NCI-H748 treated with DMSO at 0.1 percent for 48 hours (cell line): ENCODE measurements around the gene BARHL2.

Source experiments
- DNase-seq: peaks from one replicate; lab custom pipeline; 2025; lab: John Stamatoyannopoulos, UW

Gene BARHL2

DNA sequence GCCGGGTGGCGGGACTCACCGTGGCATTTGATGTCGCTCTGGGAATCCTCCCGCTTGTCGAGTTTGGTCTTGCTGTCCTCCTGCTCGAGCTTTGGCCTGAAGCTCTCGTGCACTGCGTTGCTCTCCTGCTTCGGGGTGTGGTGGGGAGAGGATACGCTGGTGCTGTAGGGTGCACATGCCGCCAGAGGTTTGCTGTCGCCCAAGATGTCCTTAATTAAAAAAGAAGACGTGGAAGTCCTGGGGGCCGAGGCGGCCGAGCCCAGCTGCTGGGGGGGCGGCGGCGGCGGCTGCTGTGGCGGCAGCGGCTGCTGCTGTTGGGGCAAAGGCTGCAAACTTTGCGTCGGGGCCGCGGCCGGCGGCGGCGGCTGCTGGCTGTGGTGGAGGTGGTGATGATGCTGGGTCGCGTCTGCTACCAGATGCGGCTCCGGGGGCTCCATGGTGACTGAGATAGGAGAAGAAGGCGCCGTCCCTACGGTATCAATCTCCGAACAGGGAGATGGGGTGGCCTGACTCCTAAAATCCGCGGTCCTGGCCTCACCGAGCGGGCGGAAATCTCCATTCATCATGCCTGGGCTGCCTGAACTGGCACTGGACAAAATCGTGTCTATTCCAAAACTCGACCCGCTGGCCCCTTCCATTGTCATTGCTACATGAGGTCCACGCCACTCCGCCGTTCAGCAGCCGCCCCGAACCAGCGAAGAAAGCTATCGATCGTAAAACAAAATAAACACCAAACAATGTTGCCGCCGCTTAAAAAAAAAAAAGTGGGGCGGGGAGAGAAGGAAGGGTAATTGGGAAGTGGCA lies at the start of gene BARHL2:
Gene BARHL2 (minus strand): TSS at position 751 of the 804 bp plus-strand sequence. CDS start 107 bp downstream, at position 644.
- DNase-seq, result no peak

DNA sequence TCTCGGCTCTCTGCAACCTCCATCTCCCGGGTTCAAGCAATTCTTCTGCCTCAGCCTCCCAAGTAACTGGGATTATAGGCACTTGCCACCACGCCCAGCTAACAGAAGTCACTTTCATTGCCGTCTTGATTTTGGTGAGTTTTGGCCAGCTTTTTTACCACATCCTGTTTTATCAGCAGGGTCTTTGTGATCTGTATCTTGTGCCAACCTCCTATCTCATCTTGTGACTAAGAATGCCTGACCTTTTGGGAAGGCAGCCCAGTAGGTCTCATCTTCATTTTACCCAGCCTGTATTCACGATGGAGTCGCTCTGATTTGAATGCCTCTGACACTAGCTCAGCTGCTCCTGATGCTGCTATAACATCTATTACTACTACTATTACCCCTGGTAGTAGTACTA lies 46.8 kb upstream of the BARHL2 start:
- no peak for DNase-seq

DNA sequence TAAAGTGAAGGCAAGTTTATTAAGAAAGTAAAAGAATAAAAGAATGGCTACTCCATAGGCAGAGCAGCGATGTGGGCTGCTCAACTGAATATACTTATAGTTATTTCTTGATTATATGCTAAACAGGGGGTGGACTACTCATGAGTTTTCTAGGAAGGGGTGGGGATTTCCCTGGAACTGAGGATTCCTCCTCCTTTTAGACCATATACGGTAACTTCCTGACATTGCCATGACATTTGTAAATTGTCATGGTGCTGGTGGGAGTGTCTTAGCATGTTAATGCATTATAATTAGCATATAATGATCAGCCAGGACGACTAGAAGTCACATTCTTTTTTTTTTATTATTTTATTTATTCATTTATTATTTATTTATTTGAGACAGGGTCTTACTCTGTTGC lies 46.4 kb upstream of the BARHL2 start:
- no peak for DNase-seq

DNA sequence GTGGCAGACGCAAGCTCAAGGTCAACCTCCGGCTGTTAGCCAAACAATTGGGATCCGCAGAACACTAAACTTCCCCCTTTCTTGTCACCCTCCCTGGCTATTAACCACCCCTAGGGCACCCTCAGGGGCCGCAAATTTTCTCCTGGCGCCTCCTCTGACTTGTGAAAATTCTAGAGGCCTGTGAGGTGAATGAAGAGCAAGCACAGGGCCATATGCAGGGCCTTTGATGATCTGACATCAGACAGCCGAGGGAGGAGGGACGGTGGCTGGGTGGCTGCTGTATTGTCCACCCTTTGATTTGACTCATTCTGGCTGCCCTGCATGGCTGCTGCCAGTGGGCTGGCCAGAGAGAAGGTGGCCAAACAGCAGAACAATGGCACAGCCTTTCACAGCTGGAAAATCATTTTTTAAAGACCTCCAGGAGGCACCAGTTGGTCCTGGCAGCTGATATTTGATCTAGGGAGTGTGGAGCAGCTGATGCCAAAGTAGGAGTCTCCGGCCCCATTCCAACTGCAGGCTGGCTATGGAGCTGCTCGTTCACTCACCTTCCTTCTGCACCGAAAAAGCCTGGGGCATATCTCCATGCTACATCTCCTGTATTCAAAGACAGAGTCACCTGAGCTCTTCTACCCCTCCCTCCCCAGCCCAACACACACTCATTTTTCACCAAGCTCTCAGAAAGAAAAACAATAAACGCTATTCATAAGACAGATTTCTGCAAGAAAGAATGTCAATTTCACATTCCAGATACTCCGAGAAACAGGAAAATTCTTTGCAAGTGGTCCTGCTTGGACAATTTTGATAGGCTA lies 44.9 kb upstream of the BARHL2 start:
- DNase-seq, result no peak

DNA sequence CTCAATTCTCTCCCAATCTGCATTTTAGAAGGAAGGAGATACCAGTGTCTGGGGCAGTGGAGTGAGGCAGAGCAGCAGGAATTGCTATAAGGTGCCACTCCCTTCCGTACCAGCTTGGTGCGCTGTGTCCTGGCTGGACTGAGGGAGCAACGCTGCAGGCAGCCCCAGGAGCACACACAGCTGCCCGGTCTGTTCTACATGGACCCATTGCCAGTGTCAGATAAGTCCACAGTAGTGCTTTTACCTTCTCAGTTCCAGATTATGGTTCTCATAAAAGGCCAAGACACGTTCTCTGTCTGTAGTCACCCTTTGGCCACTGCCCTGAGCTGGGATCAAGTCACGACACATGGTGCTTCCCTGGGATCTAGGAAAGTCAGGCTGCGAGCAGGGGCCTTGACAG lies 44.1 kb upstream of the BARHL2 start:
- DNase-seq, result no peak

DNA sequence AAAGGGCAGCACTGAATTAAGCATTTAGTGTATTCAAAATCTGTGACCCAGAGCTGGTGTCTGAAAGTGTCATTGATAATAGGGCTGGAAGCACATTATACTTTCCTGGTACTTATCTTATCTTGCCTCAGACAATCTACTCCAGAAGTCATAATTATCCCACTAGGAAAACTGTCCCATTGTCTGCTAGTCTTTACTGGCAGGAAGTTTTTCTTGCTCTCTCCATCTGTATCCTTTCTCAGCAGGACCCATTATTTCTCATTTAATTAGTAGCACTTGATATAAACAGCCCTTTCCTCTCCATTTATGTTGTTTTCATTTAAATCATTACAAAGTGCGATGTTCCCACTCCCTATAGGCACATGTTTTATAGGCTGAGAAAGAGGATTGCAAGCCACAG lies 36.5 kb upstream of the BARHL2 start:
- peak; percentile 43 for DNase-seq

DNA sequence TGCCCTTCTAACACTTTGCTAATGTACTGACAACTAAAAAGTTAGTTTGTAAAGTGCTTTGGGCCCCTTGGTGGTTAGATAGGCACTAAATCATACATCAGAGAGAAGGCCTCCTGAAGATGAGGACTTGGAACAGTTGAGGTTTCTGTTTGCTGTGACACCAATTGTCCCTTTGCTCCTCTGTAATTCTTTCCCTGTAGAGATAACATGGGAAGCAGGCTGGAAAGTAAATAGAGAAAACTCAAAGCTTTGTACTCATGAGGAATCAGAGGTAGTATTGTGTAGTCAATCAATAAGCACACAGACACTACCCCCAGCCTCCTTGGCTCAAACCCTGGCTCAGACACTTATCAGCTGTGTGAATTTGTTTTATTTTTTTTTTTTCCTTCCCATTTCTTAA lies 31.6 kb upstream of the BARHL2 start:
- DNase-seq, result no peak

DNA sequence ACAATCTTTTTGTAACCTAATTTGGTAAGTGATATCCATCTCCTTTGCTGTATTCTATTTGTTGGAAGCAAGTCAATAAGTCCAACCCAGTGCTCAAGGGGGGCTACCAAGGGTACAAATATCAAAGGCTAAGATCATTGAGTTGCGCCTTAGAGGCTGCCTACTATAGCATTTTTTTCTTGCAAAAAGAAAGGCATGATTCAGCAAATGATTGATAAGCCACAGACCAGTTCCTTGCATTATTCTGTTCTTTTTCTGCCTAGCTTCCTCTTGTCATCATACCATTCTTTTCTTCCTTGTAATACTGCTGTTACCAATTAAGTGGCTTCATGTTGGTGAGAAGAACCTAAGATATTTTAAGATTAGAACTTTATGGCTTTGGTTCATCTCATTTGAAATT lies 29.8 kb upstream of the BARHL2 start:
- no peak for DNase-seq

DNA sequence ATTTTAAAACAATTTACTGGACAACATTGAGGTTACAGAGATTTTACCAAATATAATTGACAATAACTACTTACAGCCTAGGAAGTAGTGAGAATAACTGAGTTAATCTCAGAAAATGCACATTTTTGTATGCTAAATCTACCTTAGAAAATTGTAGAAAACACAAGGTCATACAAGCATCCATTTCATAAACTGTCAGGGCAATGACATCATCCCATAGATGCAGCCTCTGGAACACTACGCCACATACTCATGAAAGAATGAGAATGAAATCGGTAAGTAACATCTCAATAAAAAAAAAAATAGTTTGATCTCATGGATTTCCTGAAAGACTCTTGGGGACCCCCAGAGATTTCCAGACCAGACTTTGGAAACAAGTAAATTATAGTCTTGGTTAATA lies 28.9 kb upstream of the BARHL2 start:
- no peak for DNase-seq

DNA sequence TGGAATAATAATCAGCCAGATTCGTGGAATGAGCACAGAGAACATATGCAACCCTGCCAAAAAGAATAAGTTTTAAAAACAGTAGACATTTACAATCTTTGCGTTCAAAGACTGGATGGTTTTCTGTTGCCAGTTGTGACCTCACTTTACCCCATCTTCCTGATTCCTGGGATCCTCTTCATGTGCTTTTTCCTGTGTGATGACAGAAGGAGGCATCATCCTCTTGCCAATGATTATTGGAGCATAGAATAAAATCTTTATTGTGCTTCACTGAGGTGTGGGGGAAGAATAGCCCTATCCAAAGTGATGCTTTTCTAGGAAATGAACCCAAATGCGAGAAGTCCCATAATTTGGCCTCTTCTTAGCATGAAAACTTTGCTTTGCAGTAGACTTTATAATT lies 15.0 kb upstream of the BARHL2 start:
- DNase-seq, result no peak

DNA sequence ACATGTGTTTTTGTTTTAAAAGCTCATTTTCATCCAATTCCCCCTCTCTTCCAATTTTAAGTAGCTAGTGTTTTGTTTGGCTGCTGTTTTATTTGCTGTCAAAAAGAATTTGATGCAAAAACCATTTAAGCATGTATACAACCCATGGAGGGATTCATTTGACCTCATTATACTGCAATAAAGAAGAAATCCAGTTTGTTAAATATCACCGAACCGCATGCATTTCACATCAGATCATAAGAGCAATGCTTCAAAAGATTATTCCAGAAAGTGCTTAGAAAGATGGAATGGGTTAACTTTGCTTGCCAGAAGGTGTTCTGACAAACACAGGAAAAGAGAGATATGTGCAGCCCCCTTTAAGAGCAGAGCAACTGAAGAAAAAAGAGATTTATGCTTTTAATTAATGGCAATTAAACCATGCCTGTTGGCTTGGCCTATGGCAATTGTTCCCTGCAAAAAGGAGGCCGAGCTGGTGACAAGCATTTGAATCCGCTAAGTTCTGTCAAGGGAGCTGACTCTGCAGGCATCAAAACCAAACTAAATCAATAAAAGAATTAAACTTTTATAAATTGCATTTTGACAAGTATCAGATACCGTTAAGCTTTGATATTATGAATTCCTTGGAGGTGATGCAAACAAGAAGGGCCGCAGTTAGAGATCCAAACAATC lies 14.4 kb upstream of the BARHL2 start:
- DNase-seq, result no peak

DNA sequence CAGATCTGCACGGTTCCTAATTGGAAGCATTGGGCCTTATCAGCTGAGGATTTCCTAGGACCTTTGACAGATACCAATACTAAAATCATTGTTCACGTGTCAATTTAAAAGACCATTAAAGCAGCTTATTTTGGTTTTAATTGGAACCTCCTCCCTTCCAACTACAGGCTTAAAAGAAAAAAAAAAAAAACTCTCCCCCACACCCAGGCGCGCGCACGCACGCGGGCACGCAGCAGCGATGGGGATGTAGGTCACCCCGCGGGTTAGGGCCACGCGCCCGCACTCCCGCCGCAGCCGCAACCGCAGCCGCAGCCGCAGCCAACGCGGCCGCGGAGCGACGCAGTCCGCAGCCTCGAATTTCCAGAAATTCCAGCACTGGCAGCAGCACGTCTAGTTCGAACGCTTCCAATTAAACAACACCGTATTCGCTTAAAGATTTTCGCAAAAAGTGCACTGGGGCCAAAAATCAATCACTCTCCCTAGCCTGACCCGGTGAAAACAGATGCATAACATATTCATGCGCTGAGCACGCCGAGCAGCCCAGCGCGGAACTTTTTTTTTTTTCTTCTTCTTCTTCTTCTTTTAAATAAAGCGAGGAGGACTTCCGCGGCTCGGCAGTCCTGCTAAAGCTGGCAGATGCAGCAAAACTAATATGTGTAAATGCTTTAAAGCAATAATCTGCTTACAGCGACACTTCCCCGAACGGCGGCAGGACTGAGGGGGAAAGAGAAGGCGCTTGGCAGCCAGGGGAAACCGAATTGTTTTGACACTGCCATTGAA lies 13.3 kb upstream of the BARHL2 start:
- DNase-seq, result no peak

DNA sequence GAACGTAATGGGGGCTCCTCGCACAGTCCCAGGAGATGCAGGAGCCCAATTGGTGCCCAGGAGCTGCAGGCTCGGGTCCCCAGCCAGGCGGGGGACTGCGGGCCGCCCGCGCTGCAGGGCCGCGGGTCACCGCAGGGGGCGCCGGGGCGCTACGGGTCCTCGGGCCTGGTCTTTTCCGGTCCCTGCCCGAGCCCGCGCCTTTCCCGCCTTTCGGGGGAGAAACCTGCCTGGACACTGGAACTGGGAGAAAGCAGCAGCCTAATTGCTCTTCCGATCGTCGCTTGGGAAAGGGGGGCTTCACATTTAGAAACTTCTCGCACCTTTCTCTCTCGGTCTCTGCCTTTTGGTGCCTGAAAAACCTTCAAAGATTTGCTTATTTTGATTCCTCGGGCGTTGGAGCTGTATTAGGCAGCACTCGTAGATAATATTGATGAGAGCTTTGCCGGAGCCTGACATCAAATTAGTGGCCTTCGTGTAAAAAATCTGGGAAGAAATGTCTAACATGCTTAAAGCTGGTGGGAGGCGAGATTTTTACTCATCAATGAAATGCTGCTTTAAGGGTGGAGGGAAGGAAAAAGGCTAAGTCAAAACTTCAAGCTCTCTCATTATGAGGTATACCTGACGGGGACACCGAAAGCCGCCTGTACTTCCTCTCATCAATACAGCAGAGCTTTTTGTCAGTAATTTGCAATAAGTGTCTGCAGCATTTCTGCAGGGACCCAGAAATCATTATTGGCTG lies 12.6 kb upstream of the BARHL2 start:
- DNase-seq, result no peak

DNA sequence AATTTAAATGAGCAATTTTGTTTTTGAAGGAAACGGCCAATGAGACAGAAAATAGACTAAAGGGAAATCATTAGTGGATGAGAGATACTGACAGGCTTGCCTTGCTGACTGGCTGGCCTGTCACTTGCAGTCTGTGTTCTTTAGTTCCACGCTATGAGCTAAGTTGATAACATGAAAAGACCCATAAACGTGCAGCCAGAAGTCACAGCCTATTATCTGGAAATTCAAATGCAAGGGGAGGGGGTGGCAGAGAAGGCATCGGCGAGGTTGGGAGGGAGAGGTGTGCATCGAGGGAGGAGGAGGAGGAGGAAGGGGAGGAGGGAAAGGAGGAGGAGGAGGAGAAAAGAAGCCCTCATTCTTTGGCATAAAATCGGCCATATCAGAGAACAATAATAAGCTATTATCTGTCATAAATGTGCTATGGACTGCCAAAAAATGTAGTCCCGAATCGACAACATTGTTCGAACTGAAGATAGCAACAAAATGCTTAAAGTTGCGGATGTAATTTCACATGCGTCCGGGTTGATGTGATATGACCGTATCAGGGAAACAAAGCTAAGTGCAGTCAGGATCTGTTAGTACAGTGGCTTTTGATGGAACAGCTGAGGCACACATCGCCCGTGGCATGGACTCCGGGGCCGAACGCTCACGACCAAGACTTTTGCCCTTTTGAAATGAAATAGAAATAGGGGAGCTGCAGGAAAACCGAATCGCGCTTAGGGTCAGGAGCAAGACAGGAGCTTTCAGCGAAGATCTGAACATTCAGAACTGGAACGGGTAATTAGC lies 11.6 kb upstream of the BARHL2 start:
- no peak for DNase-seq

DNA sequence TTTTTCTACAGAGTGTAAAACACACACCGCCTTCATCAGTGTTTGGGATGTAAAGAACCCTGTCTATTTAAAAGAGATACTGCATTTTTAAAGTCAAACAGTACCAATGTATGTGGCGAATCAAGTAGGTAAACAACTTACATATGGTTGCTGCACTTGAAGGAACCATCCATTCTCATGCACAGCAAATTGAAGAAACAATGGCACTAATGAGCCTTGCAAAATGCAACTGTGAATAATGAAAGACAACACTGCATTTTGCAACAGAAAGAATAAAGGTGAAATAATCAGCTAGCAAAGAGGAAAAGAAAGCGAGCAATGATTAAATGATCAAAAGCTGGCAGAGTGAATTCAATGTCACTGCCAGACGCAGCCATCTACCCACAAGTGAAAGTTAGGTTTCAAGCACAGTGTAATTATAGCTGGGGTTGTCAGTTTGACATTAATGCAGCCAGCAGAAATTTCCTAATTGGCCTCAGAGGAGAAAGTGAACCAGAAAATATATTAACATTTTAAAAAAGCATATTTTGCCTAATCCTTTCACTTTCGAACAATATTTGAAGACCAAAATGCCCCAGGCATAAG lies 10.9 kb upstream of the BARHL2 start:
- no peak for DNase-seq

DNA sequence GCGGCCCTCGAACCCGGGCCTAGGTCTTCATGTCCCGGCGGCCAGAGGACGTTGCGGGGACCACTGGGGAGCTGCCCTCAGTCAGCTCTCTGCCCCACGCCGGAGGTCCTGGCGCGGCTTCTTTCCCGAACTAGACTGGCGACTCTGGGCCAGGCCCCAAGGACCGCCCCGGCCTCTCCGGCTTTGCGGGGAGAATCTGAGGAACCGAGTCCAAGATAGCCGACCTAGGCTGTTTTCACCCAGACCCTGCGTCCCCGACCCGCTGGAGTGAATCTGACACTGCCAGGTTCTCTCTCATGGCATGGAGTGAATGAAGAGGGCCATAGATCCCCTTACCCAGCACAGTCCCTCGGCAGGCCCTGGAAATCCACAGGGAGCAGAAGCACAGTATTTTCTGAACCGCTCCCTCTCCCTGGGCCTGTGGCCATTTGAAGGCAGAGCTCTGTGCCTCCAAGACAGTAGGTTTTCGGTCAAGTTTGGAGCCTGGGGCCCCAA lies 9.9 kb upstream of the BARHL2 start:
- no peak for DNase-seq

DNA sequence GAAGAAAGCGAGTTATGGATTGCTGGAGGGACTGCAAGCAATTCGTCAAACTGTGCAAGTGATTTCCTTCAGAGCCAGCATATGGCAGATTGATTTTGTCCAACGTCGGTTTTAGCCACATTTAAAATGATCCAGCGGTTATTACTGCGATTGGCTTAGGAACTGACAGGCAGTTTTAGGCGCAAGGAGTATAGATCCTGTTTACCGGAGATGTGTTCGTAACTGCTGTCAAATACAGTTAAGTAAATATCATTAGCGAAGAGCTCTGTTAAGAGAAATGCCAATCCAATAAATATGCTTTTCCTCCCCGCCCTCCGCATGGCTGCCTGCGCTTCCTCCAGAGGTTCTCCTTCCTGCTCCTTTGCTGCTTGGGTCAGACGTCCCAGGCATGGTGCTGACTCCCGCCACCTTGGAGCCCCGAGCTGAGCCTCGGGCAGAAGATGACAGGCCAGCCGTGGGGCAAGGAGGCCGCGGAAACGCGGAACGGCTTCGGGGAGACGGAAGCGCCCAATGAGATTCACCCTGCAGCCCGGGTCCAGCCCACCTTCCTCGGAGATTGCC lies 9.4 kb upstream of the BARHL2 start:
- DNase-seq, result no peak

DNA sequence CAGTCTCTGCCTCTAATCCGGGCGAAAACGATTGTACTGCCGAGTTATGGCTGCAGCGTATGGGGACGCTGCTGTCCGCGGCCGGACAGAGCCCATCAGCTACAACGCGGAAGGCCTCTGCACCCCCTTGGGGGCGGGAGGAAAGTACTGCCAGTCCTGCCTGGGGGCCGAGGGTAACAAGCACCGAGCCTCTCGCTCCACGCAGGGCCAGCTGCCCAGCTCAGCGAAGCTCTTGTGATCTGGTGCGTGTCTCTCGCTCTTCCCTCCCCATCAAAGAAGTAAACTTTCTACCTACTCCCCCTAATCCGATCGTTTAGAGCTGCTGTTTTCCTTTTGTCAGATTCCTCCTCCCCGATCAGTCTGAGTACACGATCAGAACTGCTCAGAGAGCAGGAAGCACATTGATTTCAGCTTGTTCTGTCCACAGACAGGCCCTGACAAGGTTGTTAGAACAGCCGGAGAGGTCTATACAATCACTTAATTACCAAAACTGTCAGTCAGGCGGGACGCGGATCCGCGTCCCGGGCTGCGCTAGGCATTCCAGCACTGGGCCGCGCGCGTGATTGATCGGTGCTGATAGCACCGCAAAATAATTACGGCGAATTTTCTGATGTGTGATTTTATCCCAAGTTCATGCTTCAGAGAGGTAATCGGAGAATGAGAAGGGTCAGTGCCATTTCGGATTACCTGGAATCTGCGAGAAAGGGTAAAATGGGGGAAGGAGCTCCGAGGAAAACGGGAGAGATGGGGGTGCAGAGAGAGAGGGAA lies 8.7 kb upstream of the BARHL2 start:
- DNase-seq, result no peak
